ENCODE data around the gene ITPRIPL2.

DNA sequence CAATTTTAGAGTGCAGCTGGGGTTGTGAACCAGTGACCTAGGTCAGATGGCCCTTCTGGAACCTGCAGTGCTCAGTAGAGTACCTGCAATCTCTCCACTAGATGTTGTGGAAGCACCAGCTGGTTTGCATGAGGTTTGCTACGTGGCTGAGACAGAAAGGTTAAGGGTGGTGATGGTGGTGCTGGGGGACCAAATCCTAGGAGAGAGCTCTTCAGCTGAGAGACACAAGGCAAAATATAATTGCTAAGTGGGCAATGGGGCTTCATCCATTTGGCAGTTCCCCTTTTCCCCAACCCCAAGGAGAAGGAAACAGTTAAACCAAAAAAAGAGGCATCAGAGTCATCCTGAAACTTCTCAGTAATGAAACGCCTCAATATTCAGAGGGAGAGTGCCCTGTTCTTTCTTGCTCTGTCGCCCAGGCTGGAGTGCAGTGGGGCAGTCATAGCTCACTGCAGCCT is 13.9 kb downstream of the ITPRIPL2 start:
- TF ChIP-seq EZH2 (IDR thresholded peaks at IDR 0.05; ENCODE audit: insufficient read depth, poor library complexity, severe bottlenecking), result no peak
- TF ChIP-seq EZH2phosphoT487 (IDR thresholded peaks at IDR 0.05; ENCODE audit: insufficient read depth, low read depth), result no peak
